NOMO-1 treated with dmso at 0.1 percent for 144 hours (cell line): ENCODE data around the gene GAL3ST1.
"Not testable (repeated sequence)": the region's sequence is repeated elsewhere in the genome, so short reads cannot be mapped to it uniquely, and the experiment has no call there.

Experiments
- DNase-seq: peaks from one replicate; lab custom pipeline; 2025; ENCODE audit not compliant: unreplicated experiment; lab: John Stamatoyannopoulos, UW

The GAL3ST1 gene

GRCh38 chr22:30565341-30565740, 9.1 kb downstream of the GAL3ST1 start:
- DNase-seq = no peak

GRCh38 chr22:30564761-30565119, 9.7 kb downstream of the GAL3ST1 start:
- DNase-seq = no peak

GRCh38 chr22:30564045-30564760, 10.3 kb downstream of the GAL3ST1 start:
- no peak for DNase-seq

GRCh38 chr22:30562366-30562765, 12.1 kb downstream of the GAL3ST1 start:
- DNase-seq = no peak

- no peak for DNase-seq
These were observed 12.9 kb downstream of the GAL3ST1 start for GRCh38 chr22:30561402-30562189.

GRCh38 chr22:30560643-30561202, 13.7 kb downstream of the GAL3ST1 start:
- DNase-seq = not testable (repeated sequence)

GRCh38 chr22:30559889-30560288, 14.6 kb downstream of the GAL3ST1 start:
- no peak for DNase-seq

GRCh38 chr22:30557243-30557642, 17.2 kb downstream of the GAL3ST1 start:
- DNase-seq = no peak

- DNase-seq = no peak
These were observed 18.1 kb downstream of the GAL3ST1 start for GRCh38 chr22:30556388-30556787.

GRCh38 chr22:30555282-30556210, 18.9 kb downstream of the GAL3ST1 start:
- no peak for DNase-seq

- no peak for DNase-seq
These were observed 20.5 kb downstream of the GAL3ST1 start for GRCh38 chr22:30553971-30554370.

GRCh38 chr22:30552719-30553118, 21.7 kb downstream of the GAL3ST1 start:
- no peak for DNase-seq

GRCh38 chr22:30551813-30552212, 22.7 kb downstream of the GAL3ST1 start:
- not testable (repeated sequence) for DNase-seq

GRCh38 chr22:30547188-30547587, 27.3 kb downstream of the GAL3ST1 start:
- DNase-seq = no peak

GRCh38 chr22:30546616-30547015, 27.8 kb downstream of the GAL3ST1 start, which contains the start of gene SEC14L6:
Gene SEC14L6 (minus strand): TSS chr22:30546741. CDS start chr22:30546682, 59 bp downstream.
- DNase-seq = no peak

- no peak for DNase-seq
These were observed 31.7 kb downstream of the GAL3ST1 start for GRCh38 chr22:30542811-30543188.

GRCh38 chr22:30541961-30542810, 32.3 kb downstream of the GAL3ST1 start:
- DNase-seq = no peak

GRCh38 chr22:30541511-30541910, 33.0 kb downstream of the GAL3ST1 start:
- not testable (repeated sequence) for DNase-seq

GRCh38 chr22:30539368-30539767, 35.1 kb downstream of the GAL3ST1 start:
- DNase-seq = no peak

- no peak for DNase-seq
These were observed 36.2 kb downstream of the GAL3ST1 start for GRCh38 chr22:30538280-30538679.
